Mesenchymal stem cell (in vitro differentiated cells and primary cell): ENCODE results near the gene YPEL1.

Experiments used
- DNase-seq: peaks from one replicate; pipeline ENCODE4 v3.0.0-alpha.2; 2013
- H2AFZ ChIP-seq: one replicate; pipeline ENCODE4 v1.6.1; 2013; ENCODE audit warnings: low read depth, mild to moderate bottlenecking, control low read depth, inconsistent platforms, low read length, moderate library complexity
- H2AK5ac ChIP-seq: 2 replicates; pipeline ENCODE4 v1.6.1; 2013; ENCODE audit warnings: low read length, moderate library complexity, mild to moderate bottlenecking, inconsistent platforms; ENCODE audit not compliant: severe bottlenecking
- H2BK120ac ChIP-seq: one replicate; pipeline ENCODE4 v1.6.1; 2013; ENCODE audit warnings: low read depth, mild to moderate bottlenecking, inconsistent platforms, low read length, moderate library complexity
- H2BK12ac ChIP-seq, 2 experiments: one replicate each; pipeline ENCODE4 v1.6.1; 2013; ENCODE audit warnings: inconsistent platforms in 2 of 2, low read length in 2 of 2, mild to moderate bottlenecking in 2 of 2, moderate library complexity in 2 of 2, control low read depth in 1 of 2
- H2BK15ac ChIP-seq: one replicate; pipeline ENCODE4 v1.6.1; 2013; ENCODE audit warnings: mild to moderate bottlenecking, low read depth, inconsistent platforms; ENCODE audit not compliant: poor library complexity, severe bottlenecking
- H2BK5ac ChIP-seq: 2 replicates; pipeline ENCODE4 v1.6.1; 2013; ENCODE audit warnings: low read depth, mild to moderate bottlenecking, low read length, control low read depth, inconsistent platforms; ENCODE audit not compliant: poor library complexity, severe bottlenecking
- H3K14ac ChIP-seq, 2 experiments: one replicate each; pipeline ENCODE4 v1.6.1; 2013; ENCODE audit warnings: inconsistent platforms in 2 of 2, low read length in 2 of 2, control low read depth in 1 of 2, mild to moderate bottlenecking in 1 of 2, moderate library complexity in 1 of 2
- H3K18ac ChIP-seq, 2 experiments: one replicate each; pipeline ENCODE4 v1.6.1; 2013; ENCODE audit warnings: inconsistent platforms in 2 of 2, low read length in 2 of 2, control low read depth in 1 of 2, low read depth in 1 of 2, mild to moderate bottlenecking in 1 of 2
- H3K23ac ChIP-seq, 2 experiments: one replicate each; pipeline ENCODE4 v1.6.1; 2013; ENCODE audit warnings: inconsistent platforms in 2 of 2, low read length in 2 of 2, mild to moderate bottlenecking in 2 of 2, moderate library complexity in 2 of 2, control low read depth in 1 of 2
- H3K27ac ChIP-seq: 2 replicates; pipeline ENCODE4 v1.5.1; 2013; ENCODE audit warnings: mild to moderate bottlenecking, moderate library complexity, low read length, control low read depth, inconsistent platforms; ENCODE audit not compliant: poor library complexity, severe bottlenecking
- H3K27me3 ChIP-seq, 2 experiments: 2 replicates each; pipeline versions ENCODE4 v1.6.1 to v1.7.0; 2013; ENCODE audit warnings: low read length in 2 of 2, mild to moderate bottlenecking in 2 of 2, moderate library complexity in 2 of 2, control low read depth in 1 of 2, inconsistent platforms in 1 of 2; ENCODE audit not compliant: control insufficient read depth in 1 of 2, insufficient read depth in 1 of 2
- H3K36me3 ChIP-seq, 2 experiments: 2 replicates each; pipeline versions ENCODE4 v1.6.1 to v1.7.0; 2013; ENCODE audit warnings: low read length in 2 of 2, control low read depth in 1 of 2, inconsistent platforms in 1 of 2, low read depth in 1 of 2, mild to moderate bottlenecking in 1 of 2; ENCODE audit not compliant: insufficient read depth in 2 of 2, control insufficient read depth in 1 of 2
- H3K4ac ChIP-seq, 2 experiments: one replicate each; pipeline ENCODE4 v1.6.1; 2013; ENCODE audit warnings: inconsistent platforms in 2 of 2, low read length in 2 of 2, mild to moderate bottlenecking in 2 of 2, moderate library complexity in 2 of 2, control low read depth in 1 of 2, low read depth in 1 of 2
- H3K4me1 ChIP-seq: 2 replicates; pipeline ENCODE4 v1.6.1; 2013; ENCODE audit warnings: low read depth, low read length, control low read depth; ENCODE audit not compliant: control insufficient read depth, insufficient read depth
- H3K4me2 ChIP-seq: 2 replicates; pipeline ENCODE4 v1.6.1; 2013; ENCODE audit warnings: low read length, mild to moderate bottlenecking, inconsistent platforms; ENCODE audit not compliant: poor library complexity, severe bottlenecking
- H3K4me3 ChIP-seq, 2 experiments: 2 replicates each; pipeline versions ENCODE4 v1.5.1 to v1.7.0; 2013; ENCODE audit warnings: low read length in 2 of 2, mild to moderate bottlenecking in 2 of 2, control low read depth in 1 of 2, low read depth in 1 of 2; ENCODE audit not compliant: insufficient read depth in 1 of 2
- H3K79me1 ChIP-seq: replicated peaks from 2 replicates; pipeline ENCODE4 v1.6.1; 2013; ENCODE audit warnings: mild to moderate bottlenecking, control low read depth, low read length, inconsistent platforms; ENCODE audit not compliant: poor library complexity, severe bottlenecking
- H3K9ac ChIP-seq: 2 replicates; pipeline ENCODE4 v1.7.0; 2013; ENCODE audit warnings: mild to moderate bottlenecking, low read length, moderate library complexity
- H3K9me3 ChIP-seq: 2 replicates; pipeline ENCODE4 v1.7.0; 2013; ENCODE audit warnings: mild to moderate bottlenecking, low read length; ENCODE audit not compliant: control insufficient read depth
- H4K8ac ChIP-seq: one replicate; pipeline ENCODE4 v1.6.1; 2013; ENCODE audit warnings: inconsistent platforms, mild to moderate bottlenecking, low read length, moderate library complexity
- H4K91ac ChIP-seq: one replicate; pipeline ENCODE4 v1.6.1; 2013; ENCODE audit warnings: mild to moderate bottlenecking, low read length, inconsistent platforms
- WGBS: methylation state at CpG from one replicate; pipeline ENCODE4 v1.1.7; 2013; ENCODE audit warnings: mixed read lengths; 5-methylcytosine and 5-hydroxymethylcytosine counted together

Gene YPEL1

GRCh38 chr22:21707677-21708076 lies 27.9 kb downstream of the YPEL1 start:
- H3K4ac ChIP-seq: no peak overlapping the region
- no peak overlapping the region for H2AK5ac ChIP-seq
- no peak overlapping the region for H4K8ac ChIP-seq
- no peak overlapping the region for H3K14ac ChIP-seq
- H3K4me2 ChIP-seq: no peak overlapping the region
- H3K9me3 ChIP-seq: no peaks in the 10 kb centered on the region
- H3K79me1 ChIP-seq: no peaks in the 10 kb centered on the region
- H2BK5ac ChIP-seq: no peak overlapping the region
- no peak overlapping the region for H2BK15ac ChIP-seq
- H3K18ac ChIP-seq: no peak overlapping the region
- H3K23ac ChIP-seq: no peak overlapping the region
- no peak overlapping the region for H2BK12ac ChIP-seq
- no peak overlapping the region for H3K9ac ChIP-seq
- H3K27ac ChIP-seq: no peak overlapping the region
- no peak overlapping the region for H3K4me3 ChIP-seq
- H4K91ac ChIP-seq: no peak overlapping the region
- DNase-seq: no peak
- no peak overlapping the region for H2AFZ ChIP-seq
- H2BK120ac ChIP-seq: no peak overlapping the region
- H3K36me3 ChIP-seq: no peaks in the 10 kb centered on the region
- peaks cover 2% of the 10 kb centered on the region for H3K4me1 ChIP-seq
- WGBS: 51% methylated on average over 3 of the region's 3 CpGs
- no peaks in the 10 kb centered on the region for H3K27me3 ChIP-seq

- no peak overlapping the region for H3K4ac ChIP-seq
These were observed 31.8 kb downstream of the YPEL1 start for GRCh38 chr22:21703684-21704316.

GRCh38 chr22:21702700-21703683 lies 32.6 kb downstream of the YPEL1 start:
- H3K4me2 ChIP-seq: no peak overlapping the region
- H2BK15ac ChIP-seq: no peak overlapping the region
- peaks cover 3 to 6% of the 10 kb centered on the region in 2 experiments for H3K36me3 ChIP-seq
- H3K9ac ChIP-seq: no peak overlapping the region
- no peak overlapping the region for H4K91ac ChIP-seq
- peaks cover 10% of the 10 kb centered on the region for H3K4me1 ChIP-seq
- no peak overlapping the region for H2AK5ac ChIP-seq
- H3K27me3 ChIP-seq: peaks cover 0 to 3% of the 10 kb centered on the region in 2 experiments
- no peak overlapping the region for H3K23ac ChIP-seq
- 94% methylated on average over 27 of the region's 30 CpGs for WGBS
- no peak overlapping the region for H3K4me3 ChIP-seq
- H3K27ac ChIP-seq: no peak overlapping the region
- H3K14ac ChIP-seq: no peak overlapping the region
- H4K8ac ChIP-seq: no peak overlapping the region
- H2BK12ac ChIP-seq: no peak overlapping the region
- no peak overlapping the region for H3K18ac ChIP-seq
- H3K9me3 ChIP-seq: no peaks in the 10 kb centered on the region
- no peak overlapping the region for H2BK5ac ChIP-seq
- H2BK120ac ChIP-seq: no peak overlapping the region
- no peak overlapping the region for H2AFZ ChIP-seq
- H3K4ac ChIP-seq: no peak overlapping the region
- no peaks in the 10 kb centered on the region for H3K79me1 ChIP-seq
- DNase-seq: no peak

More at GRCh38 chr22:21703684-21704316, 31.8 kb downstream of the YPEL1 start:
- Histone ChIP-seq H3K9me3 (no peaks in the 10 kb centered on the region), H3K36me3 (peaks cover 3 to 6% of the 10 kb centered on the region in 2 experiments), H3K14ac (no peak overlapping the region), H3K27me3 (peaks cover 0 to 3% of the 10 kb centered on the region in 2 experiments), H3K4me3 (no peak overlapping the region), H2BK12ac (no peak overlapping the region), H3K27ac (no peak overlapping the region), H3K79me1 (no peaks in the 10 kb centered on the region), H2AK5ac (no peak overlapping the region), H2BK15ac (no peak overlapping the region), H2AFZ (no peak overlapping the region), H4K91ac (no peak overlapping the region), H3K18ac (no peak overlapping the region), H4K8ac (no peak overlapping the region), H3K4me2 (no peak overlapping the region), H3K4me1 (peaks cover 4% of the 10 kb centered on the region), H2BK5ac (no peak overlapping the region), H3K9ac (no peak overlapping the region), H2BK120ac (no peak overlapping the region), H3K23ac (no peak overlapping the region)
- no peak for DNase-seq
- WGBS: 81% methylated on average over 26 of the region's 31 CpGs

- H3K23ac ChIP-seq: no peak overlapping the region
- no peak overlapping the region for H3K9ac ChIP-seq
- H2BK15ac ChIP-seq: no peak overlapping the region
- H3K36me3 ChIP-seq: peaks cover 9 to 12% of the 10 kb centered on the region in 2 experiments
- H3K27ac ChIP-seq: no peak overlapping the region
- H3K14ac ChIP-seq: peak overlapping the region in 1 of 2 experiments; percentile 13
- H3K18ac ChIP-seq: peak overlapping the region in 1 of 2 experiments; percentile 31
- peak overlapping the region; percentile 51 for H4K8ac ChIP-seq
- no peak overlapping the region for H2BK5ac ChIP-seq
- H2BK12ac ChIP-seq: no peak overlapping the region
- H3K79me1 ChIP-seq: no peaks in the 10 kb centered on the region
- peaks cover 12% of the 10 kb centered on the region for H3K4me1 ChIP-seq
- peak overlapping the region; percentile 62 for H4K91ac ChIP-seq
- WGBS: 94% methylated on average over 6 of the region's 6 CpGs
- no peaks in the 10 kb centered on the region for H3K9me3 ChIP-seq
- no peak overlapping the region for H2AFZ ChIP-seq
- no peak overlapping the region for H2AK5ac ChIP-seq
- no peak overlapping the region for H3K4me3 ChIP-seq
- H3K4me2 ChIP-seq: no peak overlapping the region
- H2BK120ac ChIP-seq: no peak overlapping the region
- H3K27me3 ChIP-seq: peaks cover 0 to 3% of the 10 kb centered on the region in 2 experiments
- no peak for DNase-seq
- no peak overlapping the region for H3K4ac ChIP-seq
These were observed 33.5 kb downstream of the YPEL1 start for GRCh38 chr22:21702094-21702493.
